Parathyroid adenoma (tissue), 2 donors: ENCODE results near the gene CHTF18.
"Not testable (repeated sequence)": the region's sequence is repeated elsewhere in the genome, so short reads cannot be mapped to it uniquely, and the experiment has no call there.

Experiments used
- H2AFZ ChIP-seq: fragments of 300-600 bp; sonication (generic); one replicate; pipeline ENCODE4 v1.7.0; 2017; ENCODE audit warnings: antibody characterized with exemption, mild to moderate bottlenecking
- H3K27ac ChIP-seq: fragments of 300-600 bp; sonication (generic); one replicate; pipeline ENCODE4 v1.7.0; 2017
- H3K27me3 ChIP-seq: fragments of 300-600 bp; sonication (generic); one replicate; pipeline ENCODE4 v1.7.0; 2017; ENCODE audit warnings: low read length; ENCODE audit not compliant: control insufficient read depth, insufficient read depth
- H3K36me3 ChIP-seq: fragments of 300-600 bp; sonication (generic); one replicate; pipeline ENCODE4 v1.7.0; 2017; ENCODE audit warnings: low read length; ENCODE audit not compliant: control insufficient read depth, insufficient read depth
- H3K4me1 ChIP-seq: fragments of 300-600 bp; sonication (generic); one replicate; pipeline ENCODE4 v1.7.0; 2017; ENCODE audit warnings: control low read depth
- H3K4me2 ChIP-seq: fragments of 300-600 bp; sonication (generic); one replicate; pipeline ENCODE4 v1.7.0; 2017; ENCODE audit warnings: low read length
- H3K4me3 ChIP-seq: fragments of 300-600 bp; sonication (generic); one replicate; pipeline ENCODE4 v1.7.0; 2017; ENCODE audit warnings: low read depth, low read length
- H3K79me2 ChIP-seq: fragments of 300-600 bp; sonication (generic); one replicate; pipeline ENCODE4 v1.7.0; 2017; ENCODE audit warnings: control low read depth
- H3K9ac ChIP-seq: fragments of 300-600 bp; sonication (generic); one replicate; pipeline ENCODE4 v1.7.0; 2017; ENCODE audit warnings: mild to moderate bottlenecking
- H3K9me3 ChIP-seq: fragments of 300-600 bp; sonication (generic); one replicate; pipeline ENCODE4 v1.7.0; 2017; ENCODE audit warnings: low read length; ENCODE audit not compliant: control insufficient read depth
- TF ChIP-seq, protein P1 (sequence below): fragments of 300-600 bp; sonication (generic); IDR thresholded peaks from one replicate; pipeline ENCODE4 v1.7.0; 2017; ENCODE audit warnings: antibody characterized with exemption, mild to moderate bottlenecking
- donor health status: primary hyperparathyroidism.

CHTF18 gene

DNA sequence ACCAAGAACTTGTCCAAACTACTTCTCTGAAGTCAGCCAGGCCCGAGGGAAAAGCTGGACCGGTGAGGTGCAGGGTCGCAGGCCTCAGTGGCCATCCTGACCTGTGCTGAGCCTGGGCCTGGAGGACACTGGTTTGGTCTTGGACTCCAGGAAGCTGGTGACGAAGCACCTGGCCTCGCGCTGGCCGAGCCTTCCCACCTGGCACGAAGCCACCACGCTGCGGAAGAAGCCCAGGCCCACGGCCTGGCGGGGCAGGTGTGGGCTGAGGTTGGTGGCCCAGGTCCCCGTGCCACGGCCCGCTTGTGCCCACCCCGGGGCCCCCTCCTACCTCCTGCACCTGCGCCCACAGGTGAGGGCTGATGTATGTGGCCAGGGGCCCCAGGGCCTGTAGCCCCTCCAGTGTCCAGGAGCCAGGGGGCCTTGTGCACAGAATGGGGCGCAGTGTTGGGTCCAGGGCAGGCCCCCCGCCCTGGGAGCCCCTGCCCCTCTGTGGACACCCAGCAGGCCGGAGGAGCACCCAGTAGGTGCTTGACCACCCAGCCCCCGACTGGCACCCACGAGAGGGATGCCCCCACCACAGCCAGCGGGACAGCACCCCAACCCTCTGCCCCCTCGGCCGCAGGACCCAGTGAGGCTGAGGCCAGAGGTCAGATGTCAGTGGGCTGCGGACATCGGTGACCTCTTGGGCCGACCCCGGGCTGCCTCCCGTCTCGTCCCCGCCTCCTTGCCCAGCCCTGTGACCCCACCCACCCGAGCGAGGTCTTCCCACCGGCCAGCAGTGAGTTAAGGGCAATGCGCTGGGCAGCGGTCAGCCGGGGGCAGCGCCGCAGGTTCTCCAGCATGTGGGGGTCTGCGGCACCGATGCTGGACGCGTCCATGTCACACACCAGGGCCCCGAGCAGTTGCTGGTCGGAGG, 14.1 kb upstream of the CHTF18 start:
- Histone ChIP-seq H3K4me2 (no peak overlapping the region), H3K27me3 (no peaks in the 10 kb centered on the region), H3K9me3 (no peaks in the 10 kb centered on the region), H3K4me1 (no peaks in the 10 kb centered on the region), H3K27ac (no peak overlapping the region), H3K4me3 (no peak overlapping the region), H3K36me3 (no peaks in the 10 kb centered on the region), H3K79me2 (no peaks in the 10 kb centered on the region), H2AFZ (no peak overlapping the region), H3K9ac (no peak overlapping the region)
- TF ChIP-seq, protein P1, sequence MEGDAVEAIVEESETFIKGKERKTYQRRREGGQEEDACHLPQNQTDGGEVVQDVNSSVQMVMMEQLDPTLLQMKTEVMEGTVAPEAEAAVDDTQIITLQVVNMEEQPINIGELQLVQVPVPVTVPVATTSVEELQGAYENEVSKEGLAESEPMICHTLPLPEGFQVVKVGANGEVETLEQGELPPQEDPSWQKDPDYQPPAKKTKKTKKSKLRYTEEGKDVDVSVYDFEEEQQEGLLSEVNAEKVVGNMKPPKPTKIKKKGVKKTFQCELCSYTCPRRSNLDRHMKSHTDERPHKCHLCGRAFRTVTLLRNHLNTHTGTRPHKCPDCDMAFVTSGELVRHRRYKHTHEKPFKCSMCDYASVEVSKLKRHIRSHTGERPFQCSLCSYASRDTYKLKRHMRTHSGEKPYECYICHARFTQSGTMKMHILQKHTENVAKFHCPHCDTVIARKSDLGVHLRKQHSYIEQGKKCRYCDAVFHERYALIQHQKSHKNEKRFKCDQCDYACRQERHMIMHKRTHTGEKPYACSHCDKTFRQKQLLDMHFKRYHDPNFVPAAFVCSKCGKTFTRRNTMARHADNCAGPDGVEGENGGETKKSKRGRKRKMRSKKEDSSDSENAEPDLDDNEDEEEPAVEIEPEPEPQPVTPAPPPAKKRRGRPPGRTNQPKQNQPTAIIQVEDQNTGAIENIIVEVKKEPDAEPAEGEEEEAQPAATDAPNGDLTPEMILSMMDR, result no peak

DNA sequence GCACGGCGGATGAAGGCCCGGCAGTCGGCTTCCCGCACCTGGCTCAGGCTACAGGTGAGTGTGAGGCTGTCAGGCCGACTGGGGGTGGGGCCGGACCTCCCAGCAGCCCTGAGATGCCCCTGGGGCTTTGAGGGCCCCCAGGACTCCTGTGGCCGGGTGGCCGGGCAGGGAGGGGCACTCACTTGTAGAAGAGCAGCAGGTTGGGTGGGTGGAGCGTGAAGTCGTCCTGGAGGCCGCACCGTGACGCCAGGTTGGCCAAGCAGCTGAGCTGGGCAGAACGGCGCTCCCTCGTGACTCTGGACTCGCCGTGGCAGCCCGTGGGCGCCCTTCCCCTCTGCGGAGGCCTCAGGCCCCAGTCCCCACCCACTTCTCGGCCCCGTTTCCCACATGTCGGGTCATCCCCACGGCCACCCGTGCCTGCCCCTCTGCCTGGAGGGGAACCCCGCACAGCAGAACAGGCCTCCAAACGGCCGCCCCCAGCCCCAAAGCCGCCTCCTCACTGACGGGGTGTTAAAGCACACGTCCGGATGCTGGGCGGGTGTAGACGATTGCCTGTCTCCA, 13.1 kb upstream of the CHTF18 start:
- Histone ChIP-seq H3K9ac (no peak overlapping the region), H3K4me1 (no peaks in the 10 kb centered on the region), H3K4me2 (no peak overlapping the region), H3K27me3 (no peaks in the 10 kb centered on the region), H3K36me3 (no peaks in the 10 kb centered on the region), H3K79me2 (no peaks in the 10 kb centered on the region), H3K9me3 (no peaks in the 10 kb centered on the region), H3K4me3 (no peak overlapping the region), H2AFZ (no peak overlapping the region), H3K27ac (no peak overlapping the region)
- TF ChIP-seq, protein P1, result no peak

DNA sequence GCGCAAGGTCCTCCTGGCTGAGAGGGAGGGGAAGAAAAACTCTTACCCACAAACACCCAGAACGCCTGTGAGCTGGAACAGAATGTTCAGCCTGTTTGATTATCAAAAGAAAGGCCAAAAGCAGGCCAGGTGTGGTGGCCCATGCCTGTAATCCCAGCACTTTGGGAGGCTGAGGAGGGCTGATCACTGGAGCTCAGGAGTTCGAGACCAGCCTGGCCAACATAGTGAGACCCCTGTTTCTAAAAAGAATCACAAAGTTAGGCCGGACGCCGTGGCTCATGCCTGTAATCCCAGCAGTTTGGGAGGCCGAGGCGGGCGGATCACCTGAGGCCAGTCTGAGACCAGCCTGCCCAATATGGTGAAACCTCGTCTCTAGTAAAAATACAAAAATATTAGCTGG, 12.1 kb upstream of the CHTF18 start:
- H3K4me2 ChIP-seq, H3K9me3 ChIP-seq, H3K9ac ChIP-seq, H3K79me2 ChIP-seq, H3K27me3 ChIP-seq, H3K4me3 ChIP-seq, H3K36me3 ChIP-seq, H3K27ac ChIP-seq, H2AFZ ChIP-seq, H3K4me1 ChIP-seq: not testable (repeated sequence)

DNA sequence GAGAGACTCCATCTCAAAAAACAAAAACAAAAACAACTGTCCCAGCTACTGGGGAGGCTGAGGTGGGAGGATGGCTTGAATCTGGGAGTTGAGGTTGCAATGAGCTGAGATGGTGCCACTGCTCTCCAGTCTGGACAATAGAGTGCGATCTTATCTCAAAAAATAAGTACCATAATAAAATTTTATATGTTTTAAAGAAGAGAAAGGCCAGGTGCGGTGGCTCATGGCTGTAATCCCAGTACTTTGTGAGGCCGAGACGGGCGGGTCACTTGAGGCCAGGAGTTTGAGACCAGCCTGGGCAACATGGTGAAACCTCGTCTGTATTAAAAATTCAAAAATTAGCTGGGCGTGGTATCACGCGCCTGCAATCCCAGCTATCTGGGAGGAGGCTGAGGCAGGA, 11.6 kb upstream of the CHTF18 start:
- TF ChIP-seq, protein P1, result no peak
- no peaks in the 10 kb centered on the region for H3K4me1 ChIP-seq
- no peaks in the 10 kb centered on the region for H3K79me2 ChIP-seq
- no peaks in the 10 kb centered on the region for H3K27me3 ChIP-seq
- no peaks in the 10 kb centered on the region for H3K36me3 ChIP-seq
- H3K4me3 ChIP-seq, result no peak overlapping the region
- H2AFZ ChIP-seq, result no peak overlapping the region
- no peaks in the 10 kb centered on the region for H3K9me3 ChIP-seq
- H3K27ac ChIP-seq, result no peak overlapping the region
- H3K9ac ChIP-seq, result no peak overlapping the region
- H3K4me2 ChIP-seq, result no peak overlapping the region

DNA sequence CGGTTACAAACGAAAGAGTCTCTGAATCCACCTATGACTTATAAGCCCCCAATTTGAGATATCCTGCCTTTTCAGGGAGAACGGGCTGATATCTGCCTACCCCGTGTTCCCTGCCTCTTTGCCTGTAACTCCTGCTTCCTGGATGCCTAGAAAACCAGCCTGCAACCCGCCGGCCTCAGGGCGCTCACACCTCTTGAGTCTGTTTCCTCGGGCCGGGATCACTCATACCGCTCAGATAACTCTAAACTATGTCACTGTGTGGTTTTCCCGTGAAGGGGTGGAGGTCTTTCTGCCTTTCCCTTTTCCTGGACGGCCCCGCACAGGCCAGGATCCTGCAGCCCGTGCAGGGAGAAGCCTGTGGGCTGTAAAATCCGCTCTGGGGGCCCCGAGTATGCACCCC, 10.6 kb upstream of the CHTF18 start:
- H3K4me2 ChIP-seq, result no peak overlapping the region
- H3K36me3 ChIP-seq, result no peaks in the 10 kb centered on the region
- no peaks in the 10 kb centered on the region for H3K27me3 ChIP-seq
- no peaks in the 10 kb centered on the region for H3K9me3 ChIP-seq
- H3K9ac ChIP-seq, result no peak overlapping the region
- H3K4me1 ChIP-seq, result no peaks in the 10 kb centered on the region
- H3K79me2 ChIP-seq, result no peaks in the 10 kb centered on the region
- H3K27ac ChIP-seq, result no peak overlapping the region
- TF ChIP-seq, protein P1, result no peak
- no peak overlapping the region for H3K4me3 ChIP-seq
- no peak overlapping the region for H2AFZ ChIP-seq
